H1 (cell line): ENCODE data around the gene GCM1. TPM values are rescaled to one million over a fixed set of nuclear protein-coding genes. Genes with fewer than 3 reads are reported as not detected.

ENCODE experiments used
- CTCF ChIA-PET: fragments of 300-600 bp; sonication (Branson Sonifier 250); formaldehyde crosslinking; loops from one replicate; lab custom pipeline; 2021; ENCODE audit not compliant: partially characterized antibody; lab: Charles Lee
- POLR2A ChIA-PET: fragments of 300-600 bp; sonication (Branson Sonifier 250); formaldehyde crosslinking; loops from one replicate; lab custom pipeline; 2021; ENCODE audit warnings: inconsistent platforms; ENCODE audit not compliant: partially characterized antibody; lab: Charles Lee
- DNase-seq, 2 experiments: peaks; one replicate each; pipeline versions ENCODE4 v3.0.0 to v3.0.0-alpha.2; 2010 to 2022; ENCODE audit warnings: low spot score in 2 of 2, low read depth in 1 of 2, mixed read lengths in 1 of 2
- FAIRE-seq: peaks from 2 replicates; lab custom pipeline; 2011; peaks lifted over from hg19 to GRCh38; lab: Jason Lieb, UNC
- H2AFZ ChIP-seq: 2 replicates; pipeline ENCODE4 v1.8.1; 2012; ENCODE audit warnings: low read length, inconsistent platforms
- H2AK5ac ChIP-seq: 2 replicates; pipeline ENCODE4 v1.6.1; 2013; ENCODE audit warnings: low read depth, low read length
- H2BK120ac ChIP-seq: replicated peaks from 2 replicates; pipeline ENCODE3; 2013; ENCODE audit warnings: low read depth, low read length, inconsistent platforms
- H2BK12ac ChIP-seq: 2 replicates; pipeline ENCODE4 v1.6.1; 2013; ENCODE audit warnings: low read depth, low read length
- H2BK15ac ChIP-seq: 2 replicates; pipeline ENCODE4 v1.6.1; 2013; ENCODE audit warnings: low read length
- H2BK20ac ChIP-seq: 2 replicates; pipeline ENCODE4 v1.6.1; 2013; ENCODE audit warnings: low read length
- H2BK5ac ChIP-seq: 2 replicates; pipeline ENCODE4 v1.6.1; 2013; ENCODE audit warnings: low read depth, low read length
- H3K14ac ChIP-seq: 2 replicates; pipeline ENCODE4 v1.6.1; 2013; ENCODE audit warnings: inconsistent platforms; ENCODE audit not compliant: insufficient read length
- H3K18ac ChIP-seq: 2 replicates; pipeline ENCODE4 v1.6.1; 2013; ENCODE audit warnings: low read length; ENCODE audit errors: extremely low read depth
- H3K23ac ChIP-seq: 2 replicates; pipeline ENCODE4 v1.6.1; 2013; ENCODE audit warnings: inconsistent platforms; ENCODE audit not compliant: insufficient read length
- H3K23me2 ChIP-seq: 2 replicates; pipeline ENCODE4 v1.6.1; 2013; ENCODE audit warnings: low read depth, low read length
- H3K27ac ChIP-seq: 2 replicates; pipeline ENCODE4 v1.6.1; 2011; ENCODE audit warnings: low read depth, low read length, inconsistent platforms
- H3K27me3 ChIP-seq, 4 experiments: replicated peaks in 1 of 4; 1 replicate in 1 of 4; 2 replicates in 3 of 4; pipeline versions ENCODE4 v1.6.1 to v1.8.1; 2011 to 2013; ENCODE audit warnings: low read length in 3 of 4, mild to moderate bottlenecking in 3 of 4, inconsistent platforms in 2 of 4, mixed read lengths in 2 of 4, moderate library complexity in 1 of 4; ENCODE audit not compliant: control insufficient read depth in 3 of 4, insufficient read depth in 3 of 4; ENCODE audit errors: extremely low read depth in 1 of 4
- H3K36me3 ChIP-seq, 4 experiments: 2 replicates each; pipeline versions ENCODE4 v1.6.1 to v1.8.1; 2011 to 2013; ENCODE audit warnings: mild to moderate bottlenecking in 4 of 4, low read length in 3 of 4, moderate library complexity in 2 of 4, control low read depth in 1 of 4, inconsistent platforms in 1 of 4; ENCODE audit not compliant: insufficient read depth in 4 of 4, control insufficient read depth in 2 of 4
- H3K4ac ChIP-seq: replicated peaks from 2 replicates; pipeline ENCODE3; 2013; ENCODE audit warnings: low read length, low read depth, mixed read lengths, inconsistent platforms; ENCODE audit not compliant: insufficient read length
- H3K4me1 ChIP-seq, 4 experiments: replicated peaks in 1 of 4; 1 replicate in 1 of 4; 2 replicates in 3 of 4; pipeline versions ENCODE4 v1.6.1 to v1.8.1; 2011 to 2013; ENCODE audit warnings: low read length in 3 of 4, inconsistent platforms in 2 of 4, mixed read lengths in 1 of 4; ENCODE audit not compliant: insufficient read depth in 4 of 4, control insufficient read depth in 3 of 4
- H3K4me2 ChIP-seq, 2 experiments: 2 replicates each; pipeline versions ENCODE4 v1.6.1 to v1.8.1; 2011 to 2013; ENCODE audit warnings: low read depth in 2 of 2, low read length in 2 of 2, control low read depth in 1 of 2, inconsistent platforms in 1 of 2, mild to moderate bottlenecking in 1 of 2; ENCODE audit not compliant: insufficient read depth in 1 of 2
- H3K4me3 ChIP-seq, 4 experiments: fragments of 200-600, 300-600 bp in 1 of 4; sonication (generic), shearing (Covaris generic), sonication (Bioruptor Twin) in 1 of 4; 2 replicates each; pipeline versions ENCODE4 v1.5.1 to v1.8.1; 2011 to 2016; ENCODE audit warnings: low read length in 4 of 4, low read depth in 3 of 4, control low read depth in 2 of 4, inconsistent platforms in 2 of 4, mild to moderate bottlenecking in 2 of 4, mixed read lengths in 1 of 4, moderate library complexity in 1 of 4; ENCODE audit not compliant: insufficient read depth in 2 of 4; ENCODE audit errors: extremely low read depth in 1 of 4
- H3K56ac ChIP-seq: replicated peaks from 2 replicates; pipeline ENCODE3; 2013; ENCODE audit warnings: low read depth, mild to moderate bottlenecking, mixed read lengths, low read length, inconsistent platforms; ENCODE audit not compliant: insufficient read length
- H3K79me1 ChIP-seq: 2 replicates; pipeline ENCODE4 v1.6.1; 2013; ENCODE audit warnings: low read depth, low read length, control low read depth
- H3K79me2 ChIP-seq, 2 experiments: 2 replicates each; pipeline versions ENCODE4 v1.6.1 to v1.8.1; 2012 to 2013; ENCODE audit warnings: low read length in 2 of 2, mild to moderate bottlenecking in 2 of 2, inconsistent platforms in 1 of 2; ENCODE audit not compliant: insufficient read depth in 2 of 2, control insufficient read depth in 1 of 2
- H3K9ac ChIP-seq, 4 experiments: replicated peaks in 1 of 4; 1 replicate in 1 of 4; 2 replicates in 3 of 4; pipeline versions ENCODE4 v1.6.1 to v1.8.1; 2011 to 2013; ENCODE audit warnings: low read depth in 3 of 4, low read length in 3 of 4, control low read depth in 2 of 4, mild to moderate bottlenecking in 2 of 4, moderate library complexity in 2 of 4, inconsistent platforms in 1 of 4; ENCODE audit errors: extremely low read depth in 1 of 4
- H3K9me3 ChIP-seq, 2 experiments: 2 replicates each; pipeline versions ENCODE4 v1.6.1 to v1.8.1; 2012 to 2013; ENCODE audit warnings: mild to moderate bottlenecking in 2 of 2, moderate library complexity in 2 of 2, control low read depth in 1 of 2, inconsistent platforms in 1 of 2, low read depth in 1 of 2, low read length in 1 of 2, mixed read lengths in 1 of 2; ENCODE audit not compliant: insufficient read depth in 2 of 2
- H4K20me1 ChIP-seq, 2 experiments: replicated peaks in 1 of 2; 2 replicates each; pipeline versions ENCODE3 to v1.8.1; 2011 to 2013; ENCODE audit warnings: inconsistent platforms in 2 of 2, low read length in 2 of 2, mild to moderate bottlenecking in 1 of 2; ENCODE audit not compliant: insufficient read depth in 2 of 2, control insufficient read depth in 1 of 2
- H4K5ac ChIP-seq: 2 replicates; pipeline ENCODE4 v1.6.1; 2013; ENCODE audit warnings: low read length, low read depth, mixed read lengths, inconsistent platforms; ENCODE audit not compliant: insufficient read length
- H4K8ac ChIP-seq: 2 replicates; pipeline ENCODE4 v1.8.0; 2013; ENCODE audit warnings: mild to moderate bottlenecking, moderate library complexity, low read length, inconsistent platforms; ENCODE audit not compliant: insufficient read depth; ENCODE audit errors: extremely low read depth
- H4K91ac ChIP-seq: replicated peaks from 2 replicates; pipeline ENCODE3; 2013; ENCODE audit warnings: low read length, mixed read lengths, inconsistent platforms; ENCODE audit not compliant: insufficient read length
- MAFK ChIP-seq: IDR thresholded peaks from 2 replicates; pipeline ENCODE4 v1.6.1; 2012; ENCODE audit warnings: low read depth, mild to moderate bottlenecking, improper control_type of control experiment, low read length
- WGBS, 2 experiments: shearing (Covaris generic) in 1 of 2; methylation state at CpG; one replicate each; pipeline versions ENCODE4 v1.1.6 to v1.1.7; 2013 to 2015; ENCODE audit warnings: low lambda C conversion rate in 2 of 2, mixed read lengths in 2 of 2, inconsistent platforms in 1 of 2, low coverage in 1 of 2, missing lambda C conversion rate in 1 of 2; ENCODE audit not compliant: insufficient replicate concordance in 2 of 2, insufficient coverage in 1 of 2, insufficient read length in 1 of 2; ENCODE audit errors: extremely low coverage in 1 of 2, missing lambda C conversion rate in 1 of 2; 5-methylcytosine and 5-hydroxymethylcytosine counted together
- polyA plus RNA-seq, 7 experiments: library from polyadenylated mRNA; depleted of rRNA in 3 of 7; stranded (reverse) in 5 of 7; unstranded in 2 of 7; fragments of >200 nt in 5 of 7; fragments of 200-250 nt in 2 of 7; gene quantifications; 1 replicate in 5 of 7; 2 replicates in 1 of 7; 4 replicates in 1 of 7; pipeline versions ENCODE4 v1.2.1 to v1.2.3, GENCODE V29; 2011 to 2013; ENCODE audit warnings: missing spikeins in 2 of 7, mixed read lengths in 2 of 7
- total RNA-seq: library from RNA; stranded (reverse); fragmentation: NEBNext Ultra II Directional; extraction: Animal tissue kit (Norgen Biotek cat#: 25700); gene quantifications from 2 replicates; pipeline ENCODE4 v1.2.1, GENCODE V29; 2021

GCM1 gene
- total and polyA plus RNA-seq, 2 of the 8 experiments (the other 6 are each of a cell fraction or from before 2014, with no cell fraction given), result not detected

GRCh38 chr6:53100561-53100960 is 48.1 kb downstream of the GCM1 start:
- Histone ChIP-seq H2AK5ac (no peak overlapping the region), H3K36me3 (peaks cover 2 to 33% (median 14%) of the 10 kb centered on the region in 4 experiments; a peak in 7 of 8 replicates), H2BK12ac (no peak overlapping the region), H2BK120ac (no peak overlapping the region), H3K4ac (no peak overlapping the region), H3K14ac (no peak overlapping the region), H3K56ac (no peak overlapping the region), H3K18ac (no peak overlapping the region), H3K4me2 (no peak overlapping the region), H3K4me3 (no peak overlapping the region), H2BK5ac (no peak overlapping the region), H3K79me1 (no peaks in the 10 kb centered on the region), H2AFZ (no peak overlapping the region), H4K8ac (no peak overlapping the region), H3K4me1 (no peaks in the 10 kb centered on the region), H3K23me2 (no peaks in the 10 kb centered on the region), H4K20me1 (no peaks in the 10 kb centered on the region), H3K27ac (no peak overlapping the region), H2BK20ac (no peak overlapping the region), H4K91ac (no peak overlapping the region), H3K9me3 (no peaks in the 10 kb centered on the region), H2BK15ac (no peak overlapping the region), H4K5ac (no peak overlapping the region), H3K23ac (no peak overlapping the region), H3K27me3 (no peaks in the 10 kb centered on the region), H3K9ac (no peak overlapping the region), H3K79me2 (no peaks in the 10 kb centered on the region)
- ChIA-PET CTCF (interaction anchor here (0.6 kb wide), 1 partner anchor 385 kb away, joined by 4 read pairs; no protein-coding TSS in a partner anchor), POLR2A (no interaction called here)
- TF ChIP-seq MAFK, result no peak
- 44% methylated on average over 2 of the region's 2 CpGs; no CpG with 5 or more reads in 1 of the 2 experiments for WGBS, 2 experiments
- no peak for FAIRE-seq
- DNase-seq, result no peak
